ENCODE data around the gene ACBD6.

ACBD6 gene

GRCh38 chr1:180365039-180365438 is 137.3 kb downstream of the ACBD6 start:
- no peak for DNase-seq

- no peak for DNase-seq
Observed at GRCh38 chr1:180363246-180363995, 139.0 kb downstream of the ACBD6 start.

DNA sequence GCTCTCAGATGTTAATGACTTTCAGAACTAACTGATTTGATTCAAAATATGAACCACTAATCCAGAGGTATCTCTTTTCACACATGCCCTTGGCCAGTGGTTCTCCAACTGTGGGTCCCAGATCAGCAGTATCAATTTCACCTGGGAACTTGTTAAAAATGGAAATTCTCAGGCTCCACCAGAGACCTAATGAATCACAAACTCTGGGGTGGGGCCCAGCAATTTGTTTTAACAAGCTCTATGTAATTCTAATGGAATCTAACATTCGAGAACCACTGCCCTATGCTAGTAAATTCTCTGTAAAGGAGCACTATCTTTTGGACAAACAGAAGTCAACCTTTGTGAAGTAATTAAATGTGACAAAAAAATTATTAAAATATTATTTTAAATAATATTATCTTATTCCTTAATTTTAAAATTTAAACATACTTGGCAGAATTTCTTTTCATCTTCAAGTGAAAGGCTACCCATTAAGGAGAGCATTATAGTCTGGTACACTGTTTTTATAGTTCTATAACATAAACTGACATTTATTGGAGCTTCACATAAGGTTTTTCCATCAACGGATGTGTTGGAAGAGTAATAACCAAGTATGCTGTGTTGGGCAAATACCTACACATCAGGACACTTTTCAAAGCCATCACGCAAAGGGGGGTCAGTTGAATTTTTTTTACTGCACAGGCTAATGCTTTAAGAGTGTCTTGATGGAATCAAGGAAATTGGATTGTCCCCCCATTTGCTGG is 141.9 kb downstream of the ACBD6 start:
- DNase-seq = no peak

DNA sequence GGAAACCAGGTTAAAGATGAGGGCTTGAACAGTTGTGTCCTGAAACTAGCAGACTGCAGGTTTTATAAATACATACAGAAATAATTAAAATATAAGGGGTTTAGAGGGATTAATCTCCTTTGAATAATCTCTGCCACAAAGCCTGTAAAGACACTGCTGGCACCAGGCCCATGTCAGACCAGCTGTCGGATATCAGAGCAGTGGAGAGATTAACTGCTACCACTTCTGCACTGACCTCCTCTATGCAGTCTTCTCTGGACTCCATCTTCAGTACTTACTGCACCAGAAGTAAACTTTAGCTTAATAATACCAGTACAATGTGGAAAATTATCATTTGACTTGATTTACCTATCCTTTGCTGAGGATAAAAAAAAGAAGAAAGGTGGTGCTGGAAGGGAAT is 143.7 kb downstream of the ACBD6 start:
- no peak for DNase-seq

- no peak for DNase-seq
Observed at GRCh38 chr1:180353945-180354344, 148.4 kb downstream of the ACBD6 start.

GRCh38 chr1:180352588-180352987 is 149.8 kb downstream of the ACBD6 start:
- no peak for DNase-seq

DNA sequence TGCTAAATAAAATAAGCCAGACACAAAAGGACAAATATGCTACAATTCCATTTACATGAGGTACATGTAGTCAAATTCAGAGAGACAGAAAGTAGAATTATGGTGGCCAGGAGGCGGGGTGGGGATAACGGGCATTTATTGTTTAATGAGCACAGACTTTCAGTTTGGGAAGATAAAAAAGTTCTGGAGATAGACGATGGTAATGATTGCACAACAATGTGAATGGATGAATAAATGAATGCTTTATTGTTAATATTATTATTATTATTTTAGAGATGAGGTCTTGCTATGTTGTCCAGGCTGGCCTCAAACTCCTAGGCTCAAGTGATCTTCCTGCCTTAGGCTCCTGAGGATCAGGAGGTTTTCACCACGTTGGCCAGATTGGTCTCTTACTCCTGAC is 150.4 kb downstream of the ACBD6 start:
- no peak for DNase-seq

DNA sequence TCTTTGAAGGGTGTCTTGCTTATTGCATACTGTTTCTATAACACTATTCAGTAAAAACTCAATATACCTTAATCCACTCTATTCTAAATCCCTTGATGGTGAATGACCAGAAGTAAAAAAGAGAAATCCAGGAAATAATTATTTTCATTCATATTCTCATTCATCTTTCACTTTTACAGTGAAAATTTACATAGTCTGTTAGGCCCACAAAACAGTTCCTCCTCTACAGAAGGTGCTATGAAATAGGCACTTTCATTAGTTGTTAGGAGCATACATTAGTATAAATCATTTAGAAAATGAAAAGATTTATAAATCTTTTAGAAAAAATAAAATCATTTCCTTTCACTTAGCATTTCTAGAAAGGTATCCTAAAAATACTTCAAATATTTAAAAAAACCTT is 157.2 kb downstream of the ACBD6 start:
- DNase-seq = no peak

DNA sequence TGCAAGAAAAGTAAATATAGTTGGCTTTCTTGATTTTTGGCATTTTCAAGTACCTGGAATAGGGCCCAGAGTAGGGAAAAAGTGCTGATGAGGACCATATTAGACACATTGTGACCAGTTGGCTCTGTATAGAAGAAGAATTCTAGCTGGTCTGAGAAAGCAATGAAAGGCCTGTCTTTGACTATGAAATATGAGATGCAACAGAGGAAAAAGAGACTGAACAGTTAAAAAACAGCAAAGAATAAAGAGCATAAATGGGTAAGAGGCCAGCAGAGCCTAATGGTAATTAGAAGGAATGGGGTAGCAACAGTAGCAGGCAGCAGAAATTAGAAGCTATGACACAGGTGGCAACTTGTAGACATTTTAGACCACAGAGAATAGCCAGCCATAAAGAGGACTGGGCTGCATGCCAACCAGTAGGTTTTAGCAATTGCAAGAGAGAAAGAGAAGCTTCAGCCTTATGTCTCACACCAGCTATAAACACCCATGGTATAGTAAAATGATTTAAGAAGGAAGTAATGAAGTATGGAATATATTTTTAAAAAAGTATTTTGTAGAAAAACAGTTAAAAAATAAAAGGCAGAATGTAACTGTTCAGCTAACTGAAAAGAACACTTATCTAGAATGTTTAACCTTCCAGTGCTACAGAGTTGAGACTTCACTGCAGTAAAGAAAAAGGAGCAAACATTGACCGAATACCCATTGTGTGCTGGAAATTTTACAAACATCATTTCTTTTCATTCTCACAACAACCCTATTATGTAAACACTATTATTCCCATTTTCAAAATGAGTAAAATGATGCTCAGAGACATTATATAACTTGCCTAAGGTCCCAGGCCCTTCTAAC is 158.2 kb downstream of the ACBD6 start:
- DNase-seq = no peak

GRCh38 chr1:180327089-180327488 is 175.3 kb downstream of the ACBD6 start:
- DNase-seq = no peak

- no peak for DNase-seq
Observed at GRCh38 chr1:180312926-180313325, 189.5 kb downstream of the ACBD6 start.

- no peak for DNase-seq
Observed at GRCh38 chr1:180311011-180311730, 191.2 kb downstream of the ACBD6 start.

- DNase-seq = no peak
Observed at GRCh38 chr1:180310095-180310494, 192.3 kb downstream of the ACBD6 start.

- no peak for DNase-seq
Observed at GRCh38 chr1:180309338-180309737, 193.0 kb downstream of the ACBD6 start.

GRCh38 chr1:180301135-180301742 is 201.1 kb downstream of the ACBD6 start:
- no peak for DNase-seq

DNA sequence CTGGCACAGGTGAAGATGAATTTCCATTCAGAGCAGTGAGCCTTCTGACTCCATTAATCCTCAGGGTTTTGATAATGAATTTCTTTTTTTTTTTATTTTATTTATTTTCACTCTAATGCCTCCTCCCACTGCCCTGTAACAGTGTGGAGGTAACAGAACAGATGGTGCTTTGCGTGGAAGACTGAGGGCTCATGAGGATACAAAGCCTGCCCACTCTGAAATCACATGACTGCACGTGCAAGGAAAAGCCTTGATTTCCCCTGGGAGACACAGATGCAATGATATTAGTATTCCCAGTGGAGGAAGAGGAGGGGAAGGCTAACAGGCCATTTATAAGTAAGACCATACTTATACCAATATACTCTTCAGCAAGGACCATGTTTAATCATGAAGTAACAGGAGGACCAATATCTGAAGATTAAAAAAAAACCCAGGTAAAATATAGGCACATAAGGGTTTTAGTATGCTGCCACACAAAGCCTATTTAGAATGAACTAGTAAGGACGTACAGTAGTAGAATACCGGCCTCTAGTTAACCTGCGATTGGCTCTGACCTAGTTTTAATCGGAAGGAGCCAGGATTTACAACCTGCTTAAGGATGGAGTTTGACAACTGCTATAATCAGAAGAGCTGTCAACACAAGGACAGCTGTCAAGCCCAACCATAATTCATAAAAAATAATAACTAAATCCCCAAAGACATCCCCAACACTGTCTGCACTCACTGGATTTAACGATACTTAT is 202.7 kb downstream of the ACBD6 start:
- no peak for DNase-seq

- DNase-seq = no peak
Observed at GRCh38 chr1:180295999-180296398, 206.4 kb downstream of the ACBD6 start.

DNA sequence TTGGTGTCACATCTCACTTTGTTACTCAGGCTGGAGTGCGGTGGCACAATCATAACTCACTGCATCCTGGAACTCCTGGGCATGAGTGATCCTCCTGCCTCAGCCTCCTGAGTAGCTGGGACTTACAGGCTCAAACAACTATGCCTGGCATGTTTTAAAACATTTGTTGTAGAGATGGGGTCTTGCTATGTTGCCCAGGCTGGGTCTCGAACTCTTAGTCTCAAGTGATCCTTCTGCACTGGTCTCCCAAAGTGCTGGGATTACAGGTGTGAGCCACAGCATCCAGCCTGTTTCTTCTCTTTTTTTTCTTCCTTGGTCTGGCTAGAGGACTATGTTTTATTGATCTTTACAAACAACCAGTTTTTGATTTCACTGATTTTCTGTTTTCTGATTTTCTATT is 207.7 kb downstream of the ACBD6 start:
- no peak for DNase-seq

DNA sequence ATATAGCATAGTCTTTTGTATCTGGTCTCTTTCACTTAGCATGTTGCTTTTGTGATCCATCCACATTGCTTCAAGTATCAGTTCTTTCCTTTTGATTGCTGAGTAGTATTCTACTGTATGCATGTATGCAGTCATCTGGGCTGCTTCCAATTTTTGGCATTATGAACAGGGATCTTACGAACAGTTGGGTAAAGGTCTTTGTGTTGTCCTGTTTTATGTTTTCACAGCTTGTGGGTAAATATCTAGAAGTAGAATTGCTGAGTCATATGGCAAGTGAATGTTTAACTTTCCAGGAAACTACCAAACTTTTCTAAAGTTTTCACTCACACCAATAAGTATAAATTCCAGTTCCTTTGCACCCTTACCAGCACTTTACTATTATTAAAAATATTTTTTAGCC is 211.4 kb downstream of the ACBD6 start:
- DNase-seq = no peak

DNA sequence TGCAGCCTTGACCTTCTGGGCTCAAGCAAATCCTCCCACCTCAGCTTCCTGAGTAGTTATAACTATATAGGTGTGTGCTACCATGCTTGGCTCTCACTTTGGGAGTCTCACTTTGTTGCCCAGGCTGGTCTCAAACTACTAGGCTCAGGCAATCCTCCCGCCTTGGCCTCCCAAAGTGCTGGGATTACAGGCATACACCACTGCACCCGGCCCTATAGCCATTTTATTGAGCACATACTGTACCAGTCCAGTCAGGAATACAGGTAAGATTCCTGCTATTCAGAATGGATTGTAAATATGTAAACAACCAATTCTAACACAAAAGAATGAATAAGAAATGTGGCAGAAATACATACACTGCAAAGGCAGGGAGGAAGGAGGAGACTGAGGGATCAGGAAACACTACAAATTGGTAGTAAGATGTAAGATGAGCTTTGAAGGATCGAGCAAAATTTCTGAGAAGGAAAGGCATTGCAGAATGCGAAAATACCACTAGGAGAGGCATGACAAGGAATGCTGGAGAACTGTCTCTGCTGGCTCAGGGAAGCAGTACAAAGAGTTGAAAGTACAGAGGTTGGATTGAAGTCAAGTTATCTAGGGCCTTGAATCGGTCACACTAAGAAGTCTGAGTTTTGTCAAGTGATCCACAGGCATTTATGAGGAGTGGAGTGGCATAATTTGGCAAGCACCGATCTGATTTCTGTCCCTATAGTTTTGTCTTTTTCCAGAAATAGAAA is 211.9 kb downstream of the ACBD6 start:
- DNase-seq = no peak

DNA sequence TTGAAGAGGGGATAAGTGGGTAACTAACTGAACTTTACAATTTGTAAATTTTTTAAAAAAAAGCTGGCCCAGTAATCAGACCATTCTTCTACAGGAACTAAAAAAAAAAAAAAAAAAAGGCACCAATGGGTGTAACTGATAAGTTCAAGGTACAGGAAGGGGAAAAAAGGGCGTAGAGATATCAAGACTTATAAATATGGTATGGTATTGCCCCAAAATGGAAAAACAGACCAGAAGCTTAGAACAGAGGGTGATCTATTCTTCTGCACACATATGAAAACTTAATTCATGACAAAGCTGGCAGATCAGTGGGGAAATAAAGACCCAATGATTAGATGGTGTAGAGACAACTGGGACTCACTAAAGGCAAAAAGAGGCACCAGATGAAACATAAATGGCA is 213.4 kb downstream of the ACBD6 start:
- no peak for DNase-seq

Measured in activated CD4-positive, alpha-beta T cell treated with anti-CD3 and anti-CD28 coated beads, Interleukin-2, amount 50 U/mL, for 1 hour (primary cell).